GM19395 (cell line): Measurements from ENCODE around the gene KCND3.

ENCODE experiments used
- ATAC-seq: cut with Tn5 transposase; IDR thresholded peaks from one replicate; pipeline ENCODE4 v1.9.1; 2021; ENCODE audit warnings: mild to moderate bottlenecking, moderate library complexity; ENCODE audit not compliant: unreplicated experiment

The KCND3 gene

DNA sequence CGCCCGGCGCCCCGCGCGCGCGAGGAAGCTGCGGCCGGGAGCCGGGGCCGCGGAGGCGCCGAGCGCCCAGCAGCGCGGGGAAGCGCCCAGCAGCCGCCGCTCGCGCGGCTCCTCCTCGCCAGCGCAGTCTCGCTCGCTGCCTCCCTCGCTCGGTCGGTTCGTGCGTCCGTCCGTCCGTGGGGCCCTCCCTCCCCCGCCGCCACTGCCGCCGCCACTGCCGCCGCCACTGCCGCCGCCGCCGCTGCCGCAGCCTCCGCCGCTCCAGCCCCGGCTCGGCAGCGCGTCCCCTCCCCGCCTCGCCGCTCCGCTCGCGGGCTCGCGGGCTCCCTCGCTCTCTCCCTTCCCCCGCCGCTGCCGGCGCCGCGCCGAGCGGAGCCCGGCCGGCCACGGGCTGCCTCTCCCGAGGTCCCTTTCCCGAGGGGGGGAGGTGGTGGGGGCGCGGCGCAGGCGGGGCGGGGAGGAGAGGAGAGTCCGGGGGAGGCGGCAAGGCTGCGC is at the start of gene KCND3:
Gene KCND3, minus strand, starts transcription at position 138 of the 495 bp plus-strand sequence.
- ATAC-seq: no peak

DNA sequence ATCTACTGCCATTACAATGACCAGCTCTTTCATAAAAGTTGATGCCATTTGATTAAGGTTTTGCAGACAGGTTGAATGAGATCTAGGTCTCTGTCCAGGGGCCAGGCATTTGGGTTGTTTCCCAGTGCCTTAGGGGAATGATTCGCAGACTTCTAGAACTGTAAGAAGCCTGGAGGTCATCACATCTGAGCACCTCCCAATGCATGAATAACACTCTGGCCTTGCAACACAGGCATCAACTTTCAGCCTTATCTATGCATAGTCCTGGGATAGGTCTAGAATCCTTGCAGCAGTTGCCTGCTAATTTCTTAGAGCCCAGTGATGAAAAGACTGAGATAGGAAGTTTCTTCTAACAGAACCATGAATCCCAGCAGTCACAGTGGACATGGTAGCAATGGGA is 44.8 kb upstream of the KCND3 start:
- ATAC-seq: no peak

DNA sequence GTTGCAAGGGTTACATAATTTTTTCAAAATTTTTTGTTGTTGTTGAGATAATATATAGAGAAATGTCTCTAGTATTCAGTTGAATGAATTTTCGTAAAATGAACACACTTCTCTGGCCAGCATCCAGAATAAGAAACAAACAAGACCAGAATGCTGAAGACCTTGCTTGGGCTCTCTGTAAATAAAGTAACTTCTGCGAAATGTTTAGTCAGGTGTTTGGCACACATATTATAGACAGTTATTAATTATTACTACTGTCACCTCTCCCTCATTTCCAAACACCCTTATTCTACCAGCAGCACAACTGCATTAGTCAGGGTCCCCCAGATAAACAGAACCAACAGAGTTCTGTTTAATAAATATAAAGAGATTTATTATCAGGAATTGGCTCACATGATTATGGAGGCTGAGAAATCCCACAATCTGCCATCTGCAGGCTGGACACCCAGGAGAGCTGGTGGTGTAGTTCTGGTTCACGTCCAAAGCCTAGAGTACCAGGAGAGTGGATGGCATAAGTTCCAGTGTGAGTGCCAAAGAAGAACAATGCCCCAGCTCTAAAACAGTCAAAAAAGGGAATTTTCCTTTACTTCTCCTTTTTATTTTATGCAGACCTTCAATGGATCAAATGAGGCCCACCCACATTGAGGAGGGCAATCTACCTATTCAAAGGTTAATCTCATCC is 44.1 kb upstream of the KCND3 start:
- no peak for ATAC-seq

DNA sequence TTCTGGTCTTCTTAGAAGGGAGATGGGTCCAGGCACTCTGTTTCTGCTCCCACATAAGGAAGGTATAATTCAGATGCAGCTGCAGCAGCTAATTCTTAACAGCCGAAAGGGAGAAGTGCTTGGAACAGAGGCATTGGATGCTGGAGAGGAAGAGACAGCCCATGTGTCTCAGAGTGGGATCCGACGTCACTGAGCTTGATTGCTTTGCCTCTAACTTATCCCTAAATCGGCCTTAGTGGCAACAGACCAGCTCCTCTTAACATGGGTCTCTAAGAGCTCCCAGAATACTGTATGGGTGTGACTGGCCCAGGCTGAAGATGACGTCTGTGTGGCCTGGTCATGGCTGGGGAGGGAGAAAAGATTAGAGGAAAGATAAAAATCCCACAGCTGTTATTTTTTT is 40.7 kb upstream of the KCND3 start:
- ATAC-seq: no peak

DNA sequence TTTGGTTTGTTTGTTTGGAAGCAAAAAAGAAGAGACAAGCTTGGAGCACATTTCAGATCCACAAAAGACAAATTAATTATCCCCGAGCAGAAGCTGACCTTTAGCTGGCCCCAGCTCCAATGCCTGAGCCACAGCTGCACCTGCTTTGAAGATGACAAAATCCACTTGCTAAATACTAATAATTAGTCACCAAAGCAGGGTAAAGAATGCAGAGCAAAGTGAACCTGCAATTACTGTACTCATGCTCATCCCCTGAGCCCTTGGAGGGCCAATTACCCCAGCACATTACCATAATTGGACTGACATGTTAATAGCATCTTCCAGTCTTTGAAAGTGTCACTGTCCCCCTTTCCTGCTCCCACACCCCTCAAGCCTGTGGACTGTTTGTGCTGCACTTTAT is 38.2 kb upstream of the KCND3 start:
- no peak for ATAC-seq

DNA sequence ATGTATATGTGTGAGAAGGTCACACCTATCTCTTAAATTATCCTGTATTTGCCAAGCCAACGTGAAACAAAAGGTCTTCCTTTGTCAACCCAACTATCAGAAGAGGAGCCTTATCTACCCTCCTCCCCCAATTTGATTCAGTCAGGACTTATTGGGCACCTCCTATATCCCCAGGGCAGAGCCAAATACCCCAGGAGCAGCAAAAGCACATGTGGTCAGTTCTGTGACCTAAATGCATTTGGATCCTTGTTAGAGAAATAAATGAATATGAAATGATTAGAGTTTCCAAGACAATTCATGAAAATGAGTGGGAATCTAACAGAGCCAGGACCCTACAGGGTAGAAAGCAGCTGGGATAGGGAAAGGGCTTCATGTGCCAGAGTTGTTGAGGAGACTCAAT is 37.0 kb upstream of the KCND3 start:
- ATAC-seq: no peak

DNA sequence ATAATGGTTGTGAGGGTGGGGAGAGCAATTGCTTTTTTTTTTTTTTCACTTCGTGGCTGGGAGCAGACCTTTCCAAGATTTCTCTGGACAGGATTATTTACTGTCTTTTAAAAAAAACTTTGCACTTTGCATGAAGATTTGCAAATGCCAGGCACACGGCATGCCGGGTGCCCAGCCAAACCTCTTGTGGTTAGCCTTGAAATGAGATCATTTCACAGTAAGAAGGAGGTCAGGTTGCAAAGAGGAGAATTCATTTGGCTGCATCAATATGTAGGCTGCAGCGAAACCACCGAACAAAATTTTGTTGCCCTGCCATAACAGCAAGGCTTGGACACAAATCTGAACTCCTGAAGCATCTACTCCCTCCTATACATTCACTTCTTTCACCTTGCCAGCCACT is 36.5 kb upstream of the KCND3 start:
- ATAC-seq: no peak

DNA sequence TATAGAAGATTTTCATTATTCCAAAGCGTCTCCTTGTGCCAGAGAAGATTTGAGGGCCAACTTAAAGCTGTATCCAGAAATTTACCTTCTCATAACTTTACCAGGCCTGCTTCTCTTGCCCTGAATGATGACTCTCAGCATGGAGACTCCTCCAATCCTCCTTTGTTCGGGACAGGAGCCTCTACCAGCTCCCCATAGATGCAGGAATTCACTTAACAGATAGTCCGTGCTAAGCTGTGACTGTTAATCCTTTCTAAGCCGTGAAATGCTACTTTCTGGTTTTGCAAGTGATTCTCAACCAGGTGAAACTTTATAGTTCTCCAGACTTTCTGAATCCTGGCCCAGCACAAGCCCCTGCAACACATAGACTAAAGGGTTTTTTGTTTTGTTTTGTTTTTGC is 31.8 kb upstream of the KCND3 start:
- no peak for ATAC-seq

DNA sequence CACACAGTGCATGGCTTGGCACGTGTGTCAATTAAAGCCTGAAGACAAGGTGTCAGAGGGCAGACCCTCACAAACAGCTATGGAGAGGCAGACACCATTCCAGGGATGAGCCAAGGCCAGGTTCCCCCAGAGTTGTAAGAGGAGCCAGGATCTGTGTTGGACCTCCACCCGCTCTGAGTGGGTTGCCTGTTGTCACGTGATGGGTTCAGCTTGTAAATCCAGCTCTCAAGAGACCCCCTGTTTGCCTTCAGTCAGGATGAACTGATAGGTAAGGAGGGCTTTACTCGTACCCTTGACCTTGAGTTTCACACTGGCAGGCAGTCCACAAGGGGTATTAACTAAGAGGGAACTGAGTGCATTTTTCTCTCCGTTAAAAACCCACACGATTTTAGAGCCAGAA is 27.7 kb upstream of the KCND3 start:
- ATAC-seq: no peak

DNA sequence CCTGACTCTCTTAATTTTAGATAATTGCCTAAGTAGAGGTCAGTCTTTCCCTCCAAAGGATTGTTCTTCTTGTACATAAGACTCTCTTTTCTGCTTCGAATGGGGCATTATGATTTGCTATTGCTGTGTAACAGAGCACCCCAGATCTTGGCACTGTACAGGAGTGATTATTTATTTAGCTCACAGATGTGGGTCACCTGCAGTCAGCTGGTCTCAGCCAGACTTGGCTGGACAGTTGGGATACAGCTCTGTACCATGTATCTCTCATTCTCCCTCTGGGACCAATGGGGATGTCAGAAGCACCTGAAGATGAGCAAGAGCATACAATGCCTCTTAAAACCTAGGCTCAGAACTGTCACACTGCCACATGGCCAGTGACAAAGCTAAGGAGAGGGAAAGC is 23.4 kb upstream of the KCND3 start:
- no peak for ATAC-seq

DNA sequence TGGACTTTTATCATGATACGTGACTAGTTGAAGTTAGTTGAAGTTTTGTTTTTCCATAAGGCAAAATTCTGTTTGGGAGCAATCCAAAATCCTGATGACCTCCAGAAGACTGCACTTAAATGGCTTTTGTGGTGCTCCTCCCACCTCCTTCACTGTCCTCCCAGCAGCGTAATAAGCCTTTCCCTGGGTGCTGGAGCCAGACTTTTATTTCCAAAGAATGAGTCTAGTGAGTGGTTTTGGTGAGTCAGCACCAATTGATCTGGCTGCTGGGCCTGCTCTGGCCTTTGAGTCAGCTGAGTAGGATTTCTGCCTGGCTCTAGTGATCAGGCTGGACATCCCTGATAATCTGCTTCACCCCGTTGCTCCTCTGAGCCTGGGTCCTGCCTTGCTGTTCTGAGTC is 21.7 kb upstream of the KCND3 start:
- ATAC-seq: no peak

DNA sequence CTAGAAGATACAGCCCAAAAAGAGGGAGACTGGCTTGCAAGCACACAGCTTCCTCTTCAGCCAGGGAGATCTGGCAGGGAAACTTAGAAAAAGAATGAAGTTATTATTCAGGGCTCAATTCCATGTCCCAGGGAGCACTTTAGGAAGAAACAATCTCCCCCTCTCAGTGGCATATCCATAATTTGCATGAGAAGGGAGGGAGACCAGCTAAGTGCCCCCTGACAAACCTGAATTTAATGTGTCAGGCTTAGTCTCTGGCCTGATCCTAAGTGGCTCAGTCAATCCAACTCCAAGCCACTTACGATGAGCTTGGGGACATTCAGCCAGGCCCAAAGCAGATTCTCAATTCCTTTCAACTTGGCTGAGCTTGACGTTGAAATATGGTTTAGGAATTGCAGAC is 17.7 kb upstream of the KCND3 start:
- no peak for ATAC-seq

DNA sequence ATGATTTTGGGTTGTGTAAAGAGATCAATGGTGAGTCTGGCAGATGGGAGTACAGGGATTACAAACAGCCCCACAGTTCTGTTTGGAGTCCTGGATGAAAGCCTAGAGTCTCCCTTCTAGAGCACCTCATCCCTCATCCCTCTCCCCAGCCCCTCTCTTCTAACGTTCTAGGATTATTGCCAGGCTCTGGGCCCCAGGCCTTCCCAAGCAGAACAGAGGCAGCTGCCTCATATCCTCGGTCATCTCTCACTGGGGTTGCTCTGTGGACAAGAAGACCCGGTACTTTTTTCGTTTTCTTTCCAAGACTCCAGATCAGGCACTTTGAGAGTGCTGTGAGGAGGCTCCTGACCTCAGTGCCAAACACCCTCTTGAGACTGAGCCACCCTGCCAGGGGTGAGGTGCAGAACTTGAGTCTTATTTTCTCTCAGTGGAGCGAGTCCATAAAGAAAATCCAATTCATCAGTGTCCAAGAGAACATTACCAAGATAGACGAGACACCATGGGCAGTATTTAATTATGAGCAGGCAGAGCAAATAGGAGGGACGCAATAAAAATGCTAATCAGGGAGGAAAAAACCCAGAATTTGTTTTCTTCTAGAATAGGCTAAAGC is 17.1 kb upstream of the KCND3 start:
- no peak for ATAC-seq

DNA sequence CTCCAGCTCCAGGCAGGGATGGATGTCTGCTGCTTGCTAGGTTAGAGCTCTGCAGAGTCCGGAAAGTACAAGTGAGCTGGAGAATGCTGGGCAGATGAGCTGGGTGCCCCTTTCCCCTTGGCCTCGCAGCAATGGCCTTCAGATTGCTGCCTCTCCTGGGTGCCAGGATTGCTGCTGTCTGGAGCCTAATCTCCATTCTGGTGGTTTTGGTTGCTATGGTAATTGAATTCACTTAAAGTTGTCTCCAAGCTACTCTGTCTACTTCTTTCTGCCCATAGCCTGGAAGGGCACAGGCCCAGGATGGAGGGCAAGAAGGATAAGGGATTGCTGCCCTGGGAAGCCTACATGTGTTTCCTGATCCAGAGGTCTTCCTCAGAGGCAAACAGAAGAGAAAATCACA is 14.6 kb upstream of the KCND3 start:
- no peak for ATAC-seq

DNA sequence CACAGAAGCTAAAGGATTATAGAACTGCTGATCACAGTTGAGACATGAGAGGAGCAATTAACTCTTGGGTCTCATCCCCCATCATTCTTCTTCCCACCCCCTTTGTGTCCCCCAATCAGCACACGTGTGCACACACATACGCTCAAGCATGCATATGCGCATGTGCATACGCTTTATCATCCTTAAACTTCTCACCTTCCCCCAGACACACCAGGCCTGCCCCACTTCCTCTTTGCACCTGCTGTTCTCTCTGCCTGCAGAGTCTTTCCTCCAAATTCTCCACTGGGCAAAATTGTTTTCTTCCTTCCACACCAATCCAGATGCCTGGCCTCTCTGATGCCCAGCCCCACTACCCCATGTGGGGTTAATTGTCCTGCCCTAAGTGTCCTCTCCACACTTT is 13.0 kb upstream of the KCND3 start:
- ATAC-seq: no peak

DNA sequence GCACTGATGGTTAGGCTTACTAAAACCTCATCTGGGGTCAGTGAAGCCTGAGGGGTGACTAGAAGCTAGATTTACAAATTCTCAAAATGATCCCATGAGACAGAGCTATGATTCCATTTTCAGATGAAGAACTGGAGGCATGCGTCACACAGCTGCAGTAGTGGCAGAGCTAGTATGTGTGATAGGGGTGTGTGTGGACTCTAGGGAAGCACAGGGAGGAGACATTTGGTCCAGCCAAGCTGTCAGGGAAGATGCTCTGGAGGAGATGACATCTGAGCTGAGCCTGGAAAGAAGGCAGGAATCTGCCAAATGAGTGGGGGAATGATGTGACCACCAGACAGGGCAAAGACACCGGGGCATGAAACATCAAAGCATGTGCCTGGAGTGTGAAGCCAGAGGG is 12.0 kb upstream of the KCND3 start:
- no peak for ATAC-seq

DNA sequence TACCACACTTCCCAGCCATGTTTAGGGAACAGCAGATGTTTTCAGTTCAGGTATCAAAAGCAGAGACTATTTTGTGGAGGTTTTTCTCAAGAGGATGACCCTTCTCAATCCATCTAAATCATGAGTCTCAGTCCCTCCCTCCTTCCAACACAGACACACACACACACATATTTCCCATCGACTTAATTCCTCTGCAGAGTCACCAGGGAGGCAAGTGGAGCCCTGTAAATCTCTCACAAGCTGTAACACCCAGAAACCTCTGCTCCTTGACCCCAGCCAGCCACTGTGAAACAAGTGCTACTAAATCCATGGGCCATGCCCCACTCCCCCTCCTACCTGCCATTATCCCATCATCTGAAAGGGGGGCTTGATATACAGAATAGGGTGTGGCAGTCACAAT is 10.6 kb upstream of the KCND3 start:
- no peak for ATAC-seq

DNA sequence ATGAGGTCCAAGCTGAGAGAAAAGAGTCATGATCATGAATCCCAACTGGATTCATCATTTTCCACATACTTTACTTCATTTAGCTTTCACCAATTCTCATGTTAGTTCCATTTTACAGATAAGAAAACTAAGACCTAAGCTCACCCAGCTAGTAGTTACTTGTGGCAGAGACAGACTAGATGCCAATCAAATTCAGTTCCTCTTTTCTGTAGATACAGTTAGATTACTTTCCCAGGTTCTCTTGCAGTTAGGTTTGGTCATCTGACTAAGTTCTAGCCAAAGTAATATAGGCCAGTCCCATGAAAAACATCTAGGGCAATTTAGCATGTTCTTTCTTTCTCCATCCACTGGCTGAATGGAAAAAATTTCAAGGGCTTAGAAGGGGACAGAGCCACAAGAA is 8.9 kb upstream of the KCND3 start:
- no peak for ATAC-seq

DNA sequence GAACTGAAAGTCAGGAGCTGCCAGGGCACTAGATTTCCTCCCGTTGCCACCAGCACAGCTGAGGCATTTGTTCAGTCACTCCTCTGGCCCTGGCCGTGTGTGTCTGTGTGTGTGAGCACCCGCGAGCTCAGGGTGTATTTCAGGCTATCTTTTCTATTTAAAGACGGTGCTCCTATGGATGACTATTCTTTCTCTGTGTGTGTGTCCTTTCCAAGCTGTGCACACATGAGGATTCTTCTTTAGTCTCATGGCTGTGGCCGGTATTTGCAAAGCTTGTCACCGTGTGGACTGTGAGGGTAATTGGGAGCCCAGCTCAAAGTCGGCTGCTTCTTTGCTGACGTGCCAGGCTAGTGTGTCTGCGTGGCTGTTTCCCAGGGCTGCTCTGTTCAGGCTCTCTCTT is 3.0 kb upstream of the KCND3 start:
- no peak for ATAC-seq

DNA sequence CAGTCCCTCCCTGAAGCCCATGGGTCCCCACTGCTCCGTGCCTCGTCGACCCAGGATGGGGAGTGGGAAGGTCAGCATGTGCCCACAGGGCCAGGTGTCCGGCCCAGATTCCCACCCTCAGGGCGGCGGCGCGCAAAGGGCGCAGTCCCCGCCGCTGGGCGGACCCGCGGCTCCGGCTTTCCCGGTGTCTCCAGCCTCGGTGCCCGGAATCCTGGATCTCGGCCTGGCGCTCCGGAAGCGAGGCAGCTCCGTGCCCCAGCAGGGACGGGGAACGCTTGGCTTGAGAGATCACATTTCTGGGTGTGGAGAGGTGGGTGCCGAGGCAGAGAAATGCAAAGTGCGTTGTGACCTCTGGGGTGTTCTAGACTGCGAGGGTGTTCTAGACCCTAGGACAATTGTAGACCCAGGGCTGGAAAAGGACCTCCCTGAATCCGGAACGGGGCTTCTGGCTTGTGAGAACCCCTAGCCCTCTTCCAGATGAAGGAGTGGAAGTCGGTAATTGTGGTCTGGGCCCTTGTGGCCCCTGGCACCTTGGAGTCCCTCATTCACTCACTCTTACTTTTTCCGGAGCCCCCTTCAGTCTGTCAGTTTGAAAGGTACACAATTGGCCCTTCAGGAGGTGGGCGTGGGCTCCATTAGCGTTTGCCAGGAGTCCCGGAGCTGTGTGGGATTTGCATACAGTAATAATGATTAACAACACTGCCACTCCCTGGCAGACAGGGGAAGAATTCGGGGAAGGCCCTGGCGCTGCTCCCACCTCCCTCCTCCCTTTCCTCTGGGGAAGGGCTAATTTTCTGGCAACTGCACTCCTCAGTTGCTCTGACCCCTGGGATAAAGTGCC is 1.6 kb upstream of the KCND3 start:
- no peak for ATAC-seq

DNA sequence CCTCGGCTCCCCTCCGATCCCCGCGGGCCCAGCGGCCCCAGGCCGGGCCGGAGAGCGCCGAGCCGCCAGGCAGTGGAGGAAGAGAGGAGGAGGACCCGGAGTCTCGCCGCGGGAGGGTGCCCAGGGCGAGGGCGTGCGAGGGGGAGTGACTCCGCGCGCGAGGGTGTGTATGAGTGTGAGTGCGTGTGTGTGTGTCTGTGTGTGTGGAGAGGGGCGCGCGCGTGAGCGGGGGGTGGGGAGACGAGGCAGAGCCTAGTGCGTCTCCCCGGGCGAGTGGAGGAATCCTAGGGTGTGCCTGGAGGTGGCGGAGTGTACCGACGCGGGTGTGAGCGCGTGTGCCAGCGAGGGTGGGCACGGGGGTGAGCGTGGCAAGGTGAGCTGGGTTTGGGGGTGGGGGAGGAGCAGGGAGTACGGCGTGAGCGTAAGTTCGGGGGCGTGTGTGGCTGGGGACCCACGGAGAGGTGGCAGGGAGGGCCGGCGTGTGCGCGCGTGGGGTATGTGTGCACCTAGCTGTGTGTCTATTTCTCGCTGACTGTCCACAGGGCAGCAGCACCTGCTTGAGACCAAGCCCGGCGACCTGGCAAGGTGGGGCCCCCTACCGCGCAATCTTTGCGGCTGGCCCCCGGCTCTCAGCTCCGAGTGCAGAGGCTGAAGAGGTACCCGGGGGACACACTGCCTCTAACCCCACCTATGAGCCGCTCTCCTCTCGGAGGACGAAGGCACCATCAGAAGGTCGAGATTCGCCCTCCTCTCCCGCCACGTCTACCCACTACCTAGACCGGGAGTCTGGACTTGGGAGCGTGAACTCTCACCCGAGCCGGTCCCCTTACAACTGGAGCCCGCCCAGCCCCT is 784 bp upstream of the KCND3 start:
- no peak for ATAC-seq
